Astrocyte (in vitro differentiated cells and primary cell): ENCODE measurements around the gene ALG5. TPM values are rescaled to one million over a fixed set of nuclear protein-coding genes. Genes with fewer than 3 reads are reported as not detected.

ENCODE experiments used
- DNase-seq: peaks from one replicate; pipeline ENCODE4 v3.0.0-alpha.2; 2010; ENCODE audit warnings: low read depth
- FAIRE-seq: peaks from 2 replicates; lab custom pipeline; 2011; peaks lifted over from hg19 to GRCh38; lab: Jason Lieb, UNC
- H2AFZ ChIP-seq: 2 replicates; pipeline ENCODE4 v1.6.0; 2012; ENCODE audit warnings: low read depth, low read length, inconsistent platforms
- H3K27ac ChIP-seq: 2 replicates; pipeline ENCODE4 v1.5.1; 2011; ENCODE audit warnings: low read depth, low read length, inconsistent platforms
- H3K27me3 ChIP-seq: 2 replicates; pipeline ENCODE4 v1.6.0; 2011; ENCODE audit warnings: low read length, inconsistent platforms; ENCODE audit not compliant: insufficient read depth
- H3K36me3 ChIP-seq: 2 replicates; pipeline ENCODE4 v1.5.1; 2011; ENCODE audit warnings: low read length, inconsistent platforms; ENCODE audit not compliant: insufficient read depth
- H3K4me1 ChIP-seq: 2 replicates; pipeline ENCODE4 v1.5.1; 2011; ENCODE audit warnings: low read length, inconsistent platforms; ENCODE audit not compliant: insufficient read depth
- H3K4me2 ChIP-seq: 2 replicates; pipeline ENCODE4 v1.6.0; 2012; ENCODE audit warnings: low read length, inconsistent platforms
- H3K4me3 ChIP-seq: 2 replicates; pipeline ENCODE4 v1.5.1; 2011; ENCODE audit warnings: low read depth, mild to moderate bottlenecking, low read length, inconsistent platforms; ENCODE audit not compliant: insufficient read depth
- H3K79me2 ChIP-seq: 2 replicates; pipeline ENCODE4 v1.6.0; 2012; ENCODE audit warnings: mild to moderate bottlenecking, low read length, inconsistent platforms; ENCODE audit not compliant: insufficient read depth
- H3K9ac ChIP-seq: 2 replicates; pipeline ENCODE4 v1.6.0; 2012; ENCODE audit warnings: mild to moderate bottlenecking, low read length, inconsistent platforms
- H3K9me3 ChIP-seq: 2 replicates; pipeline ENCODE4 v1.5.1; 2012; ENCODE audit warnings: low read depth, mild to moderate bottlenecking, low read length, inconsistent platforms; ENCODE audit not compliant: insufficient read depth
- H4K20me1 ChIP-seq: 2 replicates; pipeline ENCODE4 v1.6.0; 2012; ENCODE audit warnings: low read length, inconsistent platforms; ENCODE audit not compliant: insufficient read depth
- H3K27ac Mint-ChIP-seq: one replicate; pipeline ENCODE4 v1.8.0; 2021; ENCODE audit warnings: mild to moderate bottlenecking, mixed read lengths; ENCODE audit not compliant: unreplicated experiment
- H3K27me3 Mint-ChIP-seq: one replicate; pipeline ENCODE4 v1.8.0; 2021; ENCODE audit warnings: low read depth, mixed read lengths; ENCODE audit not compliant: unreplicated experiment
- H3K36me3 Mint-ChIP-seq: one replicate; pipeline ENCODE4 v1.8.0; 2021; ENCODE audit warnings: low read depth, mixed read lengths; ENCODE audit not compliant: unreplicated experiment
- H3K4me1 Mint-ChIP-seq: one replicate; pipeline ENCODE4 v1.8.0; 2021; ENCODE audit warnings: low read depth, mixed read lengths; ENCODE audit not compliant: unreplicated experiment
- H3K4me3 Mint-ChIP-seq: one replicate; pipeline ENCODE4 v1.8.0; 2021; ENCODE audit warnings: mild to moderate bottlenecking, moderate library complexity, mixed read lengths; ENCODE audit not compliant: unreplicated experiment
- H3K9me3 Mint-ChIP-seq: one replicate; pipeline ENCODE4 v1.8.0; 2021; ENCODE audit warnings: mild to moderate bottlenecking, mixed read lengths; ENCODE audit not compliant: unreplicated experiment
- EZH2 ChIP-seq: IDR thresholded peaks from 2 replicates; pipeline ENCODE4 v1.6.1; 2012; ENCODE audit warnings: mild to moderate bottlenecking, low read length, inconsistent platforms; ENCODE audit not compliant: insufficient read depth
- total RNA-seq: library from RNA; stranded (reverse); gene quantifications from 2 replicates; pipeline ENCODE4 v1.2.1, GENCODE V29; 2021
- TF ChIP-seq, protein P1 (sequence below): IDR thresholded peaks from 2 replicates; pipeline ENCODE4 v1.5.1; 2011; ENCODE audit warnings: low read depth, mild to moderate bottlenecking, inconsistent platforms, low read length, moderate library complexity; ENCODE audit not compliant: insufficient read depth

ALG5 gene
- total RNA-seq, 1 donor from 2014 or later = 26.3 TPM

DNA sequence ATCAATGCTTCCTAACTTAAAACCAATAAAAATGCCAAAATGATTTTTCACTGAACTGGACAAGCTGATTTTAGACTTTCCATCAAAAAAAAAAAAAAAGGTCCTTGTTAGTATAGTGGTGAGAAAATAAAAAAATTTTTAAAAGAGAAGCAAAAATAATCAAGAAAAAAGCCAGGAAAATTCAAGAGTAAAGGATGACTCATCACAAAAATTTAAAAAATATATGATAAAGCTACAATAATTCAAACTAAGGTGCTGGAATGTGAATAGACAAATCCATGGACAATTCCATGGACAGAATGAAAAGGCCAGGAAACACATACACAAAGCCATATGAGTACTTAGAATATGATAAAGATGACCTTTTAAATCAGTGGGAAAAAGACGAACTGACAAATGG lies 26.1 kb downstream of the ALG5 start:
- H3K9ac ChIP-seq = no peak overlapping the region
- H3K4me1 ChIP-seq = no peaks in the 10 kb centered on the region
- peaks cover 22% of the 10 kb centered on the region for H3K36me3 Mint-ChIP-seq
- H3K27ac Mint-ChIP-seq = no peak overlapping the region
- no peaks in the 10 kb centered on the region for H4K20me1 ChIP-seq
- H2AFZ ChIP-seq = no peak overlapping the region
- H3K27me3 Mint-ChIP-seq = no peaks in the 10 kb centered on the region
- TF ChIP-seq EZH2 = no peak
- TF ChIP-seq, protein P1, sequence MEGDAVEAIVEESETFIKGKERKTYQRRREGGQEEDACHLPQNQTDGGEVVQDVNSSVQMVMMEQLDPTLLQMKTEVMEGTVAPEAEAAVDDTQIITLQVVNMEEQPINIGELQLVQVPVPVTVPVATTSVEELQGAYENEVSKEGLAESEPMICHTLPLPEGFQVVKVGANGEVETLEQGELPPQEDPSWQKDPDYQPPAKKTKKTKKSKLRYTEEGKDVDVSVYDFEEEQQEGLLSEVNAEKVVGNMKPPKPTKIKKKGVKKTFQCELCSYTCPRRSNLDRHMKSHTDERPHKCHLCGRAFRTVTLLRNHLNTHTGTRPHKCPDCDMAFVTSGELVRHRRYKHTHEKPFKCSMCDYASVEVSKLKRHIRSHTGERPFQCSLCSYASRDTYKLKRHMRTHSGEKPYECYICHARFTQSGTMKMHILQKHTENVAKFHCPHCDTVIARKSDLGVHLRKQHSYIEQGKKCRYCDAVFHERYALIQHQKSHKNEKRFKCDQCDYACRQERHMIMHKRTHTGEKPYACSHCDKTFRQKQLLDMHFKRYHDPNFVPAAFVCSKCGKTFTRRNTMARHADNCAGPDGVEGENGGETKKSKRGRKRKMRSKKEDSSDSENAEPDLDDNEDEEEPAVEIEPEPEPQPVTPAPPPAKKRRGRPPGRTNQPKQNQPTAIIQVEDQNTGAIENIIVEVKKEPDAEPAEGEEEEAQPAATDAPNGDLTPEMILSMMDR = no peak
- H3K4me3 Mint-ChIP-seq = no peak overlapping the region
- no peaks in the 10 kb centered on the region for H3K27me3 ChIP-seq
- DNase-seq = no peak
- H3K4me1 Mint-ChIP-seq = no peaks in the 10 kb centered on the region
- H3K36me3 ChIP-seq = peaks cover 15% of the 10 kb centered on the region
- FAIRE-seq = no peak
- no peaks in the 10 kb centered on the region for H3K79me2 ChIP-seq
- peaks cover 3% of the 10 kb centered on the region for H3K9me3 Mint-ChIP-seq
- no peaks in the 10 kb centered on the region for H3K9me3 ChIP-seq
- no peak overlapping the region for H3K4me2 ChIP-seq
- H3K27ac ChIP-seq = no peak overlapping the region
- H3K4me3 ChIP-seq = no peak overlapping the region

DNA sequence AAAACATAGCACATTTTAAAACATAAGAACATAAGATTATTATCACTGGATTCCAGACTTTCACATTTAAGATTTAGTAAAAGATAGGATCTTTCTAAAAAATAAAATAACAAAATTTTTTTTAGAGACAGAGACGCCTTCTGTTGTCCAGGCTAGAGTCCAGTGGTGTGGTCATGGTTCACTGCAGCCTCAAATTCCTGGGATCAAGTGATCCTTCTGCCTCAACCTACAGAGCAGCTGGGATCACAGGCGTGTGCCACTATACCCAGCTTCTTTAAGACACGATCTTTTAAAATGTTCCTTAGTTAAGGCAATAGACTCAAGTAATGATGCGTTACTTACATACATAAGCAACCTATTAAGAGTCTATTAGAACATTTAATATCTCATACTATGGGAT lies 32.7 kb downstream of the ALG5 start:
- no peak overlapping the region for H3K4me3 ChIP-seq
- peaks cover 26% of the 10 kb centered on the region for H3K36me3 ChIP-seq
- no peak overlapping the region for H3K9ac ChIP-seq
- no peak for FAIRE-seq
- peak overlapping the region; percentile 44 for H3K27ac ChIP-seq
- peaks cover 11% of the 10 kb centered on the region for H3K36me3 Mint-ChIP-seq
- H3K27ac Mint-ChIP-seq = peak overlapping the region; percentile 93
- H2AFZ ChIP-seq = no peak overlapping the region
- TF ChIP-seq EZH2 = no peak
- TF ChIP-seq, protein P1 = no peak
- no peaks in the 10 kb centered on the region for H3K27me3 Mint-ChIP-seq
- DNase-seq = no peak
- no peaks in the 10 kb centered on the region for H3K9me3 Mint-ChIP-seq
- H3K9me3 ChIP-seq = no peaks in the 10 kb centered on the region
- no peak overlapping the region for H3K4me3 Mint-ChIP-seq
- H3K4me2 ChIP-seq = no peak overlapping the region
- peaks cover 9% of the 10 kb centered on the region for H3K4me1 ChIP-seq
- H3K27me3 ChIP-seq = no peaks in the 10 kb centered on the region
- H4K20me1 ChIP-seq = no peaks in the 10 kb centered on the region
- H3K79me2 ChIP-seq = no peaks in the 10 kb centered on the region
- peaks cover 13% of the 10 kb centered on the region for H3K4me1 Mint-ChIP-seq

DNA sequence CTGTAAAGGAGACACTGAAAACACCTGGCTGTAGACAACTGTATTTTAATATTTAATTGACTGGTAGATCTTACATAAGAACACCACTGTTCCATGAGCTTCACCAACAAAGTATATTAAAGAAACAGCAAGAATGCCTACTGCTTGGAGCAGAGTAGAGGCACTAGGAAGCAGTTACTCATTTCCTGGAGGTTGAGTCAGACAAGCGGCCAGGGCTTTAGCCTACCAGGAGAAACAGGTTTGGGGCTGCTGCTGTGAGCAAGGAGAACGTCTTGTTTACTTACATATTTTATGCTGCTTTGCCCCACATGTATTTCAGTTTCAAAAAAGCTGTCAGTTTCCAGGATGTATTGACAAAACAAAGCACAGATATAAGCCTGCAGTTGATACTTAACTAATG lies 33.4 kb downstream of the ALG5 start:
- H4K20me1 ChIP-seq = no peaks in the 10 kb centered on the region
- peak overlapping the region; percentile 44 for H3K27ac ChIP-seq
- peak overlapping the region; percentile 59 for H3K27ac Mint-ChIP-seq
- peak overlapping the region; percentile 22 for H3K9ac ChIP-seq
- H3K4me2 ChIP-seq = peak overlapping the region; percentile 63
- H3K79me2 ChIP-seq = no peaks in the 10 kb centered on the region
- no peak overlapping the region for H3K4me3 ChIP-seq
- H3K27me3 Mint-ChIP-seq = no peaks in the 10 kb centered on the region
- DNase-seq (peak; percentile 72), FAIRE-seq (peak; percentile 45)
- H3K4me1 ChIP-seq = peaks cover 9% of the 10 kb centered on the region
- peak overlapping the region; percentile 21 for H3K4me3 Mint-ChIP-seq
- H3K9me3 ChIP-seq = no peaks in the 10 kb centered on the region
- H3K36me3 ChIP-seq = peaks cover 30% of the 10 kb centered on the region
- H2AFZ ChIP-seq = no peak overlapping the region
- no peaks in the 10 kb centered on the region for H3K9me3 Mint-ChIP-seq
- peaks cover 13% of the 10 kb centered on the region for H3K4me1 Mint-ChIP-seq
- TF ChIP-seq, protein P1 = no peak
- TF ChIP-seq EZH2 = no peak
- no peaks in the 10 kb centered on the region for H3K27me3 ChIP-seq
- peaks cover 11% of the 10 kb centered on the region for H3K36me3 Mint-ChIP-seq
